ENCODE measurements around the gene FH.

FH gene

GRCh38 chr1:241525026-241525425 is 5.5 kb upstream of the FH start:
- CTCF ChIA-PET, result interaction anchor here (1.2 to 2.5 kb wide), 6 partner anchors 13 to 243 kb away, joined by 3 to 11 read pairs (median 3); no protein-coding TSS in a partner anchor

GRCh38 chr1:241521718-241522117 is 2.2 kb upstream of the FH start:
- CTCF ChIA-PET, result no interaction called here
- no peak for TF ChIP-seq CTCF (IDR thresholded peaks at IDR 0.05; ENCODE audit: control extremely low read depth, extremely low read depth, low read depth, missing control alignments)
- DNase-seq (ENCODE audit: extremely low spot score), result no peak
- POLR2A ChIA-PET, result no interaction called here

More at GRCh38 chr1:241525026-241525425, 5.5 kb upstream of the FH start:
- no peak for DNase-seq (ENCODE audit: extremely low spot score)
- POLR2A ChIA-PET, result interaction anchor here (0.5 kb wide), 1 partner anchor 115 kb away, joined by 10 read pairs; the partner anchor contains the start of genes CHML and OPN3
- no peak for TF ChIP-seq CTCF (IDR thresholded peaks at IDR 0.05; ENCODE audit: control extremely low read depth, extremely low read depth, low read depth, missing control alignments)

GRCh38 chr1:241520080-241520465 is 518 bp upstream of the FH start:
- TF ChIP-seq CTCF (IDR thresholded peaks at IDR 0.05; ENCODE audit: control extremely low read depth, extremely low read depth, low read depth, missing control alignments), result no peak
- no peak for DNase-seq (ENCODE audit: extremely low spot score)
- POLR2A ChIA-PET, result interaction anchor here (1.2 kb wide), 1 partner anchor 34 kb away, joined by 4 read pairs; no protein-coding TSS in a partner anchor
- CTCF ChIA-PET, result interaction anchor here (0.7 to 2.2 kb wide), 2 partner anchors 107 to 582 kb away, joined by 3 to 7 read pairs; no protein-coding TSS in a partner anchor

- POLR2A ChIA-PET, result interaction anchor here (1.2 kb wide), 1 partner anchor 33 kb away, joined by 4 read pairs; no protein-coding TSS in a partner anchor
- no peak for DNase-seq (ENCODE audit: extremely low spot score)
Measured at GRCh38 chr1:241518476-241519307, 863 bp downstream of the FH start.

GRCh38 chr1:241513378-241513777 is 6.2 kb downstream of the FH start:
- no peak for DNase-seq (ENCODE audit: extremely low spot score)
- CTCF ChIA-PET, result interaction anchor here (1.2 to 1.9 kb wide), 3 partner anchors 11 to 27 kb away, joined by 3 to 5 read pairs (median 4); no protein-coding TSS in a partner anchor
- POLR2A ChIA-PET, result no interaction called here
- TF ChIP-seq CTCF (IDR thresholded peaks at IDR 0.05; ENCODE audit: control extremely low read depth, extremely low read depth, low read depth, missing control alignments), result no peak

More at GRCh38 chr1:241518476-241519307, 863 bp downstream of the FH start:
- CTCF ChIA-PET, result interaction anchor here (0.9 to 2.2 kb wide), 6 partner anchors 11 to 328 kb away, joined by 3 to 7 read pairs (median 4); no protein-coding TSS in a partner anchor
- TF ChIP-seq CTCF (IDR thresholded peaks at IDR 0.05; ENCODE audit: control extremely low read depth, extremely low read depth, low read depth, missing control alignments), result no peak

GRCh38 chr1:241507189-241507863 is 12.2 kb downstream of the FH start:
- ChIA-PET CTCF (interaction anchor here (1.1 to 1.7 kb wide), 4 partner anchors 12 to 104 kb away, joined by 3 to 5 read pairs (median 5); partner anchors contain the start of gene FH), POLR2A (interaction anchor here (0.6 kb wide), 1 partner anchor 615 kb away, joined by 3 read pairs; no protein-coding TSS in a partner anchor)
- no peak for TF ChIP-seq CTCF (IDR thresholded peaks at IDR 0.05; ENCODE audit: control extremely low read depth, extremely low read depth, low read depth, missing control alignments)
- DNase-seq (ENCODE audit: extremely low spot score), result no peak
